H1 (cell line): ENCODE results near the gene ANKLE1. TPM values are rescaled to one million over a fixed set of nuclear protein-coding genes. Genes with fewer than 3 reads are reported as not detected.

Source experiments
- CTCF ChIA-PET: fragments of 300-600 bp; sonication (Branson Sonifier 250); formaldehyde crosslinking; loops from one replicate; lab custom pipeline; 2021; ENCODE audit not compliant: partially characterized antibody; lab: Charles Lee
- POLR2A ChIA-PET: fragments of 300-600 bp; sonication (Branson Sonifier 250); formaldehyde crosslinking; loops from one replicate; lab custom pipeline; 2021; ENCODE audit warnings: inconsistent platforms; ENCODE audit not compliant: partially characterized antibody; lab: Charles Lee
- DNase-seq, 2 experiments: peaks; one replicate each; pipeline versions ENCODE4 v3.0.0 to v3.0.0-alpha.2; 2010 to 2022; ENCODE audit warnings: low spot score in 2 of 2, low read depth in 1 of 2, mixed read lengths in 1 of 2
- FAIRE-seq: peaks from 2 replicates; lab custom pipeline; 2011; peaks lifted over from hg19 to GRCh38; lab: Jason Lieb, UNC
- H2AFZ ChIP-seq: 2 replicates; pipeline ENCODE4 v1.8.1; 2012; ENCODE audit warnings: low read length, inconsistent platforms
- H2AK5ac ChIP-seq: 2 replicates; pipeline ENCODE4 v1.6.1; 2013; ENCODE audit warnings: low read depth, low read length
- H2BK120ac ChIP-seq: replicated peaks from 2 replicates; pipeline ENCODE3; 2013; ENCODE audit warnings: low read depth, low read length, inconsistent platforms
- H2BK12ac ChIP-seq: 2 replicates; pipeline ENCODE4 v1.6.1; 2013; ENCODE audit warnings: low read depth, low read length
- H2BK15ac ChIP-seq: 2 replicates; pipeline ENCODE4 v1.6.1; 2013; ENCODE audit warnings: low read length
- H2BK20ac ChIP-seq: 2 replicates; pipeline ENCODE4 v1.6.1; 2013; ENCODE audit warnings: low read length
- H2BK5ac ChIP-seq: 2 replicates; pipeline ENCODE4 v1.6.1; 2013; ENCODE audit warnings: low read depth, low read length
- H3K14ac ChIP-seq: 2 replicates; pipeline ENCODE4 v1.6.1; 2013; ENCODE audit warnings: inconsistent platforms; ENCODE audit not compliant: insufficient read length
- H3K18ac ChIP-seq: 2 replicates; pipeline ENCODE4 v1.6.1; 2013; ENCODE audit warnings: low read length; ENCODE audit errors: extremely low read depth
- H3K23ac ChIP-seq: 2 replicates; pipeline ENCODE4 v1.6.1; 2013; ENCODE audit warnings: inconsistent platforms; ENCODE audit not compliant: insufficient read length
- H3K23me2 ChIP-seq: 2 replicates; pipeline ENCODE4 v1.6.1; 2013; ENCODE audit warnings: low read depth, low read length
- H3K27ac ChIP-seq: 2 replicates; pipeline ENCODE4 v1.6.1; 2011; ENCODE audit warnings: low read depth, low read length, inconsistent platforms
- H3K27me3 ChIP-seq, 4 experiments: replicated peaks in 1 of 4; 1 replicate in 1 of 4; 2 replicates in 3 of 4; pipeline versions ENCODE4 v1.6.1 to v1.8.1; 2011 to 2013; ENCODE audit warnings: low read length in 3 of 4, mild to moderate bottlenecking in 3 of 4, inconsistent platforms in 2 of 4, mixed read lengths in 2 of 4, moderate library complexity in 1 of 4; ENCODE audit not compliant: control insufficient read depth in 3 of 4, insufficient read depth in 3 of 4; ENCODE audit errors: extremely low read depth in 1 of 4
- H3K36me3 ChIP-seq, 4 experiments: 2 replicates each; pipeline versions ENCODE4 v1.6.1 to v1.8.1; 2011 to 2013; ENCODE audit warnings: mild to moderate bottlenecking in 4 of 4, low read length in 3 of 4, moderate library complexity in 2 of 4, control low read depth in 1 of 4, inconsistent platforms in 1 of 4; ENCODE audit not compliant: insufficient read depth in 4 of 4, control insufficient read depth in 2 of 4
- H3K4ac ChIP-seq: replicated peaks from 2 replicates; pipeline ENCODE3; 2013; ENCODE audit warnings: low read length, low read depth, mixed read lengths, inconsistent platforms; ENCODE audit not compliant: insufficient read length
- H3K4me1 ChIP-seq, 4 experiments: replicated peaks in 1 of 4; 1 replicate in 1 of 4; 2 replicates in 3 of 4; pipeline versions ENCODE4 v1.6.1 to v1.8.1; 2011 to 2013; ENCODE audit warnings: low read length in 3 of 4, inconsistent platforms in 2 of 4, mixed read lengths in 1 of 4; ENCODE audit not compliant: insufficient read depth in 4 of 4, control insufficient read depth in 3 of 4
- H3K4me2 ChIP-seq, 2 experiments: 2 replicates each; pipeline versions ENCODE4 v1.6.1 to v1.8.1; 2011 to 2013; ENCODE audit warnings: low read depth in 2 of 2, low read length in 2 of 2, control low read depth in 1 of 2, inconsistent platforms in 1 of 2, mild to moderate bottlenecking in 1 of 2; ENCODE audit not compliant: insufficient read depth in 1 of 2
- H3K4me3 ChIP-seq, 4 experiments: fragments of 200-600, 300-600 bp in 1 of 4; sonication (generic), shearing (Covaris generic), sonication (Bioruptor Twin) in 1 of 4; 2 replicates each; pipeline versions ENCODE4 v1.5.1 to v1.8.1; 2011 to 2016; ENCODE audit warnings: low read length in 4 of 4, low read depth in 3 of 4, control low read depth in 2 of 4, inconsistent platforms in 2 of 4, mild to moderate bottlenecking in 2 of 4, mixed read lengths in 1 of 4, moderate library complexity in 1 of 4; ENCODE audit not compliant: insufficient read depth in 2 of 4; ENCODE audit errors: extremely low read depth in 1 of 4
- H3K56ac ChIP-seq: replicated peaks from 2 replicates; pipeline ENCODE3; 2013; ENCODE audit warnings: low read depth, mild to moderate bottlenecking, mixed read lengths, low read length, inconsistent platforms; ENCODE audit not compliant: insufficient read length
- H3K79me1 ChIP-seq: 2 replicates; pipeline ENCODE4 v1.6.1; 2013; ENCODE audit warnings: low read depth, low read length, control low read depth
- H3K79me2 ChIP-seq, 2 experiments: 2 replicates each; pipeline versions ENCODE4 v1.6.1 to v1.8.1; 2012 to 2013; ENCODE audit warnings: low read length in 2 of 2, mild to moderate bottlenecking in 2 of 2, inconsistent platforms in 1 of 2; ENCODE audit not compliant: insufficient read depth in 2 of 2, control insufficient read depth in 1 of 2
- H3K9ac ChIP-seq, 4 experiments: replicated peaks in 1 of 4; 1 replicate in 1 of 4; 2 replicates in 3 of 4; pipeline versions ENCODE4 v1.6.1 to v1.8.1; 2011 to 2013; ENCODE audit warnings: low read depth in 3 of 4, low read length in 3 of 4, control low read depth in 2 of 4, mild to moderate bottlenecking in 2 of 4, moderate library complexity in 2 of 4, inconsistent platforms in 1 of 4; ENCODE audit errors: extremely low read depth in 1 of 4
- H3K9me3 ChIP-seq, 2 experiments: 2 replicates each; pipeline versions ENCODE4 v1.6.1 to v1.8.1; 2012 to 2013; ENCODE audit warnings: mild to moderate bottlenecking in 2 of 2, moderate library complexity in 2 of 2, control low read depth in 1 of 2, inconsistent platforms in 1 of 2, low read depth in 1 of 2, low read length in 1 of 2, mixed read lengths in 1 of 2; ENCODE audit not compliant: insufficient read depth in 2 of 2
- H4K20me1 ChIP-seq, 2 experiments: replicated peaks in 1 of 2; 2 replicates each; pipeline versions ENCODE3 to v1.8.1; 2011 to 2013; ENCODE audit warnings: inconsistent platforms in 2 of 2, low read length in 2 of 2, mild to moderate bottlenecking in 1 of 2; ENCODE audit not compliant: insufficient read depth in 2 of 2, control insufficient read depth in 1 of 2
- H4K5ac ChIP-seq: 2 replicates; pipeline ENCODE4 v1.6.1; 2013; ENCODE audit warnings: low read length, low read depth, mixed read lengths, inconsistent platforms; ENCODE audit not compliant: insufficient read length
- H4K8ac ChIP-seq: 2 replicates; pipeline ENCODE4 v1.8.0; 2013; ENCODE audit warnings: mild to moderate bottlenecking, moderate library complexity, low read length, inconsistent platforms; ENCODE audit not compliant: insufficient read depth; ENCODE audit errors: extremely low read depth
- H4K91ac ChIP-seq: replicated peaks from 2 replicates; pipeline ENCODE3; 2013; ENCODE audit warnings: low read length, mixed read lengths, inconsistent platforms; ENCODE audit not compliant: insufficient read length
- BACH1 ChIP-seq: IDR thresholded peaks from 2 replicates; pipeline ENCODE4 v1.6.1; 2012; ENCODE audit warnings: low read length, improper control_type of control experiment
- CBX5 ChIP-seq: fragments of 300-800, 300-1000 bp; sonication (generic); IDR thresholded peaks from 2 replicates; pipeline ENCODE4 v1.7.1; 2016; ENCODE audit warnings: antibody characterized with exemption, low read length, low read depth
- HDAC2 ChIP-seq, 2 experiments: fragments of 300-600 bp in 1 of 2; sonication (generic) in 1 of 2; IDR thresholded peaks; 2 replicates each; pipeline ENCODE4 v1.6.1; 2011 to 2012; ENCODE audit warnings: low read depth in 2 of 2, low read length in 2 of 2, mild to moderate bottlenecking in 2 of 2, moderate library complexity in 2 of 2, borderline replicate concordance in 1 of 2, inconsistent platforms in 1 of 2
- HDAC6 ChIP-seq: IDR thresholded peaks from one replicate; pipeline ENCODE4 v1.7.1; 2012; ENCODE audit warnings: low read depth, mild to moderate bottlenecking, inconsistent platforms, low read length, moderate library complexity
- JUN ChIP-seq: IDR thresholded peaks from 2 replicates; pipeline ENCODE4 v1.6.1; 2011; ENCODE audit warnings: low read depth, mild to moderate bottlenecking, improper control_type of control experiment, low read length
- RAD21 ChIP-seq, 2 experiments: IDR thresholded peaks in 1 of 2; conservative IDR thresholded peaks in 1 of 2; 2 replicates each; pipeline ENCODE4 v1.6.1; 2011; ENCODE audit warnings: low read depth in 2 of 2, low read length in 2 of 2, improper control_type of control experiment in 1 of 2, inconsistent platforms in 1 of 2, mild to moderate bottlenecking in 1 of 2, moderate library complexity in 1 of 2
- RNF2 ChIP-seq: fragments of 200-900, 300-1000 bp; sonication (generic); IDR thresholded peaks from 2 replicates; pipeline ENCODE4 v1.7.1; 2016; ENCODE audit warnings: borderline replicate concordance, low read depth, mild to moderate bottlenecking, antibody characterized with exemption, low read length; ENCODE audit not compliant: poor library complexity, severe bottlenecking; ENCODE audit errors: missing control alignments
- WGBS, 2 experiments: shearing (Covaris generic) in 1 of 2; methylation state at CpG; one replicate each; pipeline versions ENCODE4 v1.1.6 to v1.1.7; 2013 to 2015; ENCODE audit warnings: low lambda C conversion rate in 2 of 2, mixed read lengths in 2 of 2, inconsistent platforms in 1 of 2, low coverage in 1 of 2, missing lambda C conversion rate in 1 of 2; ENCODE audit not compliant: insufficient replicate concordance in 2 of 2, insufficient coverage in 1 of 2, insufficient read length in 1 of 2; ENCODE audit errors: extremely low coverage in 1 of 2, missing lambda C conversion rate in 1 of 2; 5-methylcytosine and 5-hydroxymethylcytosine counted together
- polyA plus RNA-seq, 7 experiments: library from polyadenylated mRNA; depleted of rRNA in 3 of 7; stranded (reverse) in 5 of 7; unstranded in 2 of 7; fragments of >200 nt in 5 of 7; fragments of 200-250 nt in 2 of 7; gene quantifications; 1 replicate in 5 of 7; 2 replicates in 1 of 7; 4 replicates in 1 of 7; pipeline versions ENCODE4 v1.2.1 to v1.2.3, GENCODE V29; 2011 to 2013; ENCODE audit warnings: missing spikeins in 2 of 7, mixed read lengths in 2 of 7
- total RNA-seq: library from RNA; stranded (reverse); fragmentation: NEBNext Ultra II Directional; extraction: Animal tissue kit (Norgen Biotek cat#: 25700); gene quantifications from 2 replicates; pipeline ENCODE4 v1.2.1, GENCODE V29; 2021
- TF ChIP-seq, protein P1 (sequence below): IDR thresholded peaks from 2 replicates; pipeline ENCODE4 v1.6.1; 2012; ENCODE audit warnings: inconsistent platforms

The ANKLE1 gene
- total and polyA plus RNA-seq, 2 of the 8 experiments (the other 6 are each of a cell fraction or from before 2014, with no cell fraction given), result 6.1 to 9.6 TPM

DNA sequence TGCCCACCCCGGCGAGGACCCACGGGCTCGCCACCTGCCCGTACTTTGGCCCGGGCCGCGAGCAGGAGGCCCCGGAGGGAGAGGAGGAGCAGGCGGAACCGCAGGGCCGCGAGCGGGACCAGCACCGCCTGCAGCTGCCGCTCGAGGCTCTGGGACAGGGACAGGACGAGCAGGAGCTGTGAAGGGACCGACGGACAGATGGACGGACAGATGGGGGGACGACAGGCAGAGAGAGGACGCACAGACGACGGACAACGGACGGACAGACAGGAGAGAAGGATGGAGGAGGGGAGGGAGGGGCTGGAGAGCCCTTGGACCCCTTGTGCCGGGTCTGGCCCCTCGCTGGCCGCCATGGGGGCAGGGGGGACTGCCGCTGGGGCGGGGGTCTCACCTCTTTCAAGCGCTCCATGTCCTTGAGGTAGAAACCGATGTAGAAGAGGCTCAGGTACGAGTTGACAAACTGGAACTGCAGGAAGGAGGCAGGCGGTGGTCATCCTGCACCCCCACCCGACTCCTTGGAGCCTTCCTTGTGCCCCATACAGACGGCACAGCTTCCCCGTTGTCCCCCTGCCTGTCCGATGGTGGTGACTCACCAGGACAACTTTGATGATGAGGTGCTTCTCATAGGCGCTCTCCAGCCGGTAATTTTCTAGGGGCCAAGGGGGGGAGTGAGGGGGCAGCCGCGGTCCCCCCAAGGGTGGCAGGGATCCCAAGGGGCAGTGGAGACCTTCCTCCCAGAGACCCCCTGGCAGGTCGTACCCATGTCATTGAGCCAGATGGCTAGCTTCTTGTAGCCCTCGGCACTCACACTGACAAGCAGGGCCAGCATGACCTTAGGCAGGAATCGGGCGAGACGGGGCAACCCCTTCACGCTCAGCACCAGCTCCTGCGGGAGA lies 47.9 kb downstream of the ANKLE1 start:
- 0 out of 2 replicates have a peak, but pooled peaks cover 2% of the 10 kb centered on the region for H3K79me1 ChIP-seq
- no peak overlapping the region for H3K14ac ChIP-seq
- peak overlapping the region; percentile 87; the same call in 1 of the 2 replicates for H3K18ac ChIP-seq
- H3K4me3 ChIP-seq, result peak overlapping the region in 2 of 4 experiments; percentile 60 to 95; a peak in 3 of 8 replicates
- DNase-seq (no peak), FAIRE-seq (no peak)
- peaks cover 0 to 30% (median 22%) of the 10 kb centered on the region in 4 experiments; a peak in 6 of 7 replicates for H3K4me1 ChIP-seq
- no peaks in the 10 kb centered on the region for H3K79me2 ChIP-seq
- H3K56ac ChIP-seq, result no peak overlapping the region
- no peak overlapping the region for H3K27ac ChIP-seq
- H2AFZ ChIP-seq, result no peak overlapping the region
- H3K9ac ChIP-seq, result no peak overlapping the region
- H4K5ac ChIP-seq, result no peak overlapping the region
- ChIA-PET CTCF (interaction anchor here (0.9 to 3.2 kb wide), 7 partner anchors 11 to 277 kb away, joined by 3 to 13 read pairs (median 4); partner anchors contain the start of genes DDA1 and MRPL34), POLR2A (interaction anchor here (1.0 to 17.1 kb wide), 4 partner anchors 9 to 116 kb away, joined by 3 to 329 read pairs (median 52); partner anchors contain the start of genes ABHD8, ANO8, DDA1 and GTPBP3)
- no peak overlapping the region for H2BK120ac ChIP-seq
- no peak overlapping the region for H3K23ac ChIP-seq
- peak overlapping the region; percentile 72 to 81 for H3K4me2 ChIP-seq
- H3K9me3 ChIP-seq, result no peaks in the 10 kb centered on the region
- H3K23me2 ChIP-seq, result peaks cover 15% of the 10 kb centered on the region
- H2AK5ac ChIP-seq, result 0 out of 2 replicates have a peak overlapping the region, but pooled peaks have one; percentile 65
- 83% methylated on average over 43 of the region's 51 CpGs; no CpG with 5 or more reads in 1 of the 2 experiments for WGBS, 2 experiments
- H3K36me3 ChIP-seq, result peaks cover 0 to 7% (median 3%) of the 10 kb centered on the region in 4 experiments; a peak in 4 of 8 replicates
- H4K91ac ChIP-seq, result no peak overlapping the region
- H3K4ac ChIP-seq, result peak overlapping the region; percentile 53
- no peak overlapping the region; the same call in 1 of the 2 replicates for H2BK12ac ChIP-seq
- H3K27me3 ChIP-seq, result no peaks in the 10 kb centered on the region; a peak in 1 of 7 replicates
- peak overlapping the region; percentile 80; the same call in 1 of the 2 replicates for H4K8ac ChIP-seq
- no peak overlapping the region for H2BK20ac ChIP-seq
- peaks cover 0 to 14% of the 10 kb centered on the region in 2 experiments for H4K20me1 ChIP-seq
- H2BK5ac ChIP-seq, result 0 out of 2 replicates have a peak overlapping the region, but pooled peaks have one; percentile 16
- H2BK15ac ChIP-seq, result peak overlapping the region; percentile 100
- TF ChIP-seq RNF2 (peak; percentile 55), CBX5 (no peak), BACH1 (no peak), HDAC6 (no peak), HDAC2 (IDR thresholded peaks at IDR 0.05; ENCODE audit: borderline replicate concordance in 1 of 2, low read depth in 2 of 2, low read length in 2 of 2) (no peak), JUN (no peak), RAD21 (IDR thresholded peaks at IDR 0.05 in 1 of 2, conservative IDR thresholded peaks at IDR 0.05 in 1 of 2; ENCODE audit: low read depth in 2 of 2, low read length in 2 of 2) (no peak)
- TF ChIP-seq, protein P1, sequence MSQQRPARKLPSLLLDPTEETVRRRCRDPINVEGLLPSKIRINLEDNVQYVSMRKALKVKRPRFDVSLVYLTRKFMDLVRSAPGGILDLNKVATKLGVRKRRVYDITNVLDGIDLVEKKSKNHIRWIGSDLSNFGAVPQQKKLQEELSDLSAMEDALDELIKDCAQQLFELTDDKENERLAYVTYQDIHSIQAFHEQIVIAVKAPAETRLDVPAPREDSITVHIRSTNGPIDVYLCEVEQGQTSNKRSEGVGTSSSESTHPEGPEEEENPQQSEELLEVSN, result peak; percentile 89
